HG03469 (cell line): ENCODE measurements around the gene M1AP.

Source experiments
- ATAC-seq: cut with Tn5 transposase; IDR thresholded peaks from one replicate; pipeline ENCODE4 v1.9.1; 2021; ENCODE audit warnings: mild to moderate bottlenecking, moderate library complexity, moderate number of reproducible peaks; ENCODE audit not compliant: unreplicated experiment

Gene M1AP, protein sequence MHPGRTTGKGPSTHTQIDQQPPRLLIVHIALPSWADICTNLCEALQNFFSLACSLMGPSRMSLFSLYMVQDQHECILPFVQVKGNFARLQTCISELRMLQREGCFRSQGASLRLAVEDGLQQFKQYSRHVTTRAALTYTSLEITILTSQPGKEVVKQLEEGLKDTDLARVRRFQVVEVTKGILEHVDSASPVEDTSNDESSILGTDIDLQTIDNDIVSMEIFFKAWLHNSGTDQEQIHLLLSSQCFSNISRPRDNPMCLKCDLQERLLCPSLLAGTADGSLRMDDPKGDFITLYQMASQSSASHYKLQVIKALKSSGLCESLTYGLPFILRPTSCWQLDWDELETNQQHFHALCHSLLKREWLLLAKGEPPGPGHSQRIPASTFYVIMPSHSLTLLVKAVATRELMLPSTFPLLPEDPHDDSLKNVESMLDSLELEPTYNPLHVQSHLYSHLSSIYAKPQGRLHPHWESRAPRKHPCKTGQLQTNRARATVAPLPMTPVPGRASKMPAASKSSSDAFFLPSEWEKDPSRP

DNA sequence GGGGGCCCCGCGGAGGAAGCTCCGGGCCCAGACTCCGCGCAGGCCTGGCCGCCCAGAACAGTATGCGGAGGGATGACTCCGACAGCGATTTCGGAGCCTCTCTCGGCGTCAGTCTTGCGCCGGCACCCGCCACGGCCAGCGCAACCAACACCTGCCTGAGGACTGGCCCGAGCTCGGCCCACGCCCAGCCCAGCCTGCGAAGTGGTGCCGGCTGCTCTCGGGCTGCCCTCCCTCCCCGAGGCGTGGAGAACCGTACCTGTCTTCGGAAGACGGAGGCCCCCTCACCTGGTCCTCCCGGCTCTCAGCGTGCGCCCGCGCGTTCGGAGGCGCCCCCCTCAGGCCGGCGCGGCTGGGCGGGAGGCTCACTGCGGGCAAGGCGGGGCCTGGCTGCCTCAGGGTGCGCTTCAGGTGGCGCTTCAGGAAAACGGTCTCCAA lies at the start of gene M1AP:
Gene M1AP (minus strand): TSS at position 322 of the 435 bp plus-strand sequence. CDS start 8,055 bp downstream, outside the sequence.
- no peak for ATAC-seq

GRCh38 chr2:74696829-74697228 lies 48.7 kb upstream of the M1AP start:
- no peak for ATAC-seq

DNA sequence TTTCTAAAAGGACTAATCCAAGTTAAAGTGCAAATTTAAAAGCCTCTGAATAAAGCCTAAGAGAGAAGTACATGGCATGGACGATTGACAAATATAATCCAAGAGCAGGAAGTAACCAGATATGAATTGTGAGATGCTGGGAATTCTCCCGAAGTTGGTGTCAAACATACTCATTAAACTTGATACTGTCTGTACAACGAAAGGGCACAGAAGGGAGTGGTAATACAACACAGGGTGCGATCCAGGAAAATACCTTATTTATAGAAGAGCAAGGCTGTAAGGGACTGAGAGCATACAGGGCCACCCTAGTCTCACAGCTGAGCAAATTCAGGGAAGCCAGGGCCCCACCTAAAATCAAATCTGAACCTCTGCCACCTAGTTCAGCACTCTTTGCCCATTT lies 47.5 kb upstream of the M1AP start:
- ATAC-seq = no peak

DNA sequence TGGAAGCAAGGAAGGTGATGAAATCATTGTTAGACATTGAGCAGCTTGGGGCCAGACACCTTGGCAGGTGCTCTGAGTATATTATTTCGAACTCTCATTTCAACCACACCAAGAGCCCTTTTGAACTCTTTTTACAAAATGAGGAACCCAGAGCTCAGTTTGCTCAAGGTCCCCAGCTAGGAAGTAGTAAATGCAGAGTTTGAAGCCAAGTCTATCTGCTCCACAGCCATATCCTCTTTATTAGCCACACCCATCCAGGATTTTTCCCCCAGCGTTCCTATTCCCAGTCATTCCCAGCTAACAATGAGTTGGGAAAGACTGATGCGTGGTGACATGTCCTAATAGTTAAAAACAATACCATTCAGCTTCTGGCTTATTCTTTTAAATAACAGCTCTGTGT lies 46.2 kb upstream of the M1AP start:
- ATAC-seq = no peak

DNA sequence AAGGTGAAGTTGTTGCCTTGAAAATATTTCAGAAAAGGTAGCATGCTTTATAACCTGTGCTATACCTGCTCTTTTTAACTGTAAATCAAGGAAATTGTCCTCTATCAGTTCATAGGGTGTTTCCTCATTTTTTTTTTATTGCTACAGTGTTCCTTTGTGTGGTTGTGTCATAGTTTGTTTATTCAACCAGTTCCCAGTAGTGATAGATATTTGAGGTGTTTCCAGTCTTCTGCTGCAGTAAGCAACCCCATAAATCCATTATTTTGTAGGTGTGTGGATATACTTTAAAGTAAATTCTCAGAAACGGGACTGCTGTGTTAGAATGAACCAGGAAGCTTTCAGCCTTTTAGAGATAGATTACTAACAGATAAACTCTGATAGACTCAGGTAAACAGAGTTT lies 45.5 kb upstream of the M1AP start:
- no peak for ATAC-seq

- ATAC-seq = no peak
Measured at GRCh38 chr2:74693213-74693612, 45.1 kb upstream of the M1AP start.

- no peak for ATAC-seq
Measured at GRCh38 chr2:74691929-74692328, 43.8 kb upstream of the M1AP start.

- ATAC-seq = peak; percentile 82
Measured at GRCh38 chr2:74690571-74690970, 42.4 kb upstream of the M1AP start.

- no peak for ATAC-seq
Measured at GRCh38 chr2:74689671-74690070, 41.5 kb upstream of the M1AP start.

- no peak for ATAC-seq
Measured at GRCh38 chr2:74688881-74689280, 40.8 kb upstream of the M1AP start.

GRCh38 chr2:74685408-74685807 lies 37.3 kb upstream of the M1AP start:
- ATAC-seq = no peak

DNA sequence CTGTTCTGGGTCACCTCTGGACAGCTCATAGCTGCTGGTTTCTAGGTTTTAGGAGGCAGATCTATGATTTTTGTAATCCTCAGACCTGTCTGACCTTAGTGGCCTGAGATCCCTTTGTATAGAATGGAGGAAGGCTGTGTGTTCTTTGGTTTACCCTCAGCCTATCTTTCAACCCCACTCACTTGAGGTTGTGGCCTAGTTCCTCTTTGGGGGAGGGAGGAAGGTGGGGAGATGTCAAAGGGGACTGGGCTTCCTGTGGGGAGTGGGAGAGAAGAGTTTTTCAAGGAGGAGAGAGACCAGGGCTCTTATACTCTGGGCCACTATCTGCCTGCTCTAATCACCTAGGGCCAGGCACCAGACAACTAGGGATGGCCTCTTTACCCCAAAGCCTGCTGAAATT lies 34.4 kb upstream of the M1AP start:
- ATAC-seq = no peak

DNA sequence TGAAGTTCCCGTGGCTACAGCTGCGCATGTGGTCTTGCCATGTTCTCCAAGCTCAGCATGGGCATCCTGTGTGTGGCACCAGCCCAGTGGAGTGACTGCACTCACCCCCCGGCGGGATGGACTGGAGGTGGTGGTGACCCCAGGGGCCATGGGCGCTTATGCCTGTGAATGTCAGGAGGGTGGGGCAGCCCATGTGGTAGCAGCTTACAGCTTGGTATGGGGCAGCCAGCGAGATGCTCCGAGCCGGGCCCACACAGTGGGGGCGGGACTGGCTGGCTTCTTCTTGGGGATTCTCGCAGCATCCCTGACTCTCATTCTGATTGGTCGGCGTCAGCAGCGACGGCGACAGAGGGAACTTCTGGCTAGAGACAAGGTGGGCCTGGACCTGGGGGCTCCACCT lies 31.5 kb upstream of the M1AP start:
- ATAC-seq = no peak

DNA sequence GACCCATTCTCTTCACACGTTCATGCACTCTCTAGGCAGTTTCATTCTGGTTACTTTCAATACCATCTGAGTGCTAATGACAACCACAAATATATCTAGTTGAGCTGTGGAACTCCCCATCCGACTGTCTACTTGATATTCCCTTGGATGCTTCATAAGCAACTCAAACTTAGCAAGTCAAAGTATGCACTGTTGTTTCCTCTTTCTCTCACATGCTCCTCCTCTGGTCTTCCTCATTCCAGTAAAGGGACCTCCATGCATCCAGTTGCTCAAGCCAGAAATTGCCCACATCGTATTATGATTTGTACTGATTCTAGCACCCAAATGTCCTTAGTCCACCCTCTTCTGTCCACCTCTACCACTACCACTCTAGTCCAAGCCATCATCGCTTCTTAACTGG lies 28.2 kb upstream of the M1AP start:
- no peak for ATAC-seq

GRCh38 chr2:74675090-74675489 lies 27.0 kb upstream of the M1AP start:
- ATAC-seq = no peak

DNA sequence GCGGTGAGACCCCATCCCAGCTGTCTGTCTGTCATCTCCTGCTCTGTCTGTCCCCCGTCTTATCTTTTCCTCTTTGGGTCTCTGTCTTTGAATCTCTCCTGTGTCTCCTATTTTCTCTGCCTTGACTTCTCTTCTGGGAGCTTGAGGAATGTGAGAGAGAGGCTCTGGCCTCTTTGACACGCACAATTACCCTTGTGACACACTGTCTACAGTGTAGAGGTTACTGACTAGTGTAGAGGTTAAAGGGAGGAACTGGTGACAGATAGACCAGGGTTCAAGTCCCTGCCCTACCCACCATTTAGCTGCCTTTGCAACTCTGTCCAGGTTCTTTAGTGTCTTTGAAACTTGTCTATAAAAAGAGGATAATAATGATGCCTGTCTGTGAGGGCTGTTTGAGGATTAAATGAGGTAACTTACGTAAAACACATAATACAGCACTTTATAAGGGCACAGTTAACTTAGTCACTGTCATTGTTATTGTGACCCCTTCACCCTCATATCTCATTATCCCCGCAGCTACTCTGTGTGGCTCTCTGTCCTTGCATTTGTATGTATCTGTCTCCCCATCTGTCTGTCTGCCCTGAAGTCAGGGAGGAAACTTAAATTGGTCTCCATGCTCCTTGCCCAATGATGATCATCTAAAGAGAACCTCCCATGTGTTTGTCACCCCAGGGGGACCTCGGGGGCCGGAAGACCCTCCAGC lies 25.8 kb upstream of the M1AP start:
- ATAC-seq = no peak

- ATAC-seq = no peak
Measured at GRCh38 chr2:74671479-74671878, 23.3 kb upstream of the M1AP start.

DNA sequence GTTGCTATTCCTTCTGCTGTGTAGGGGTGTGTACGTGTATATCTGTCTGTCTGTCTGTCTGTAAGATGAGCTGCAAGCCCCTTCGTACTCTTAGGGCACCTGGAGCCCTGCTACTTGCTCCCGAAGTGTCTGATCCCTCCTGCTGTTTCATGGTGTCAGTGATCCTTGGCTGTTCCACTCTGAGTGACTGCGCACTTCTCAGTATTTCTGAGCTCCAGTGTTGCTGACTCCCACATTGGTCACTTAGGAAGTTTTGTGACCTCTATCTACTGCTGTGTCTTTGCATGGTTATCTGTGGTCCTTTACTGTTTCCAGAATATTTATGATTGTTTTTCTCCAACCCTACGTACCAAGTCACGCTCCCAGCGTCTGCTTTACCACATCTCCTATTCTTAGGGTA lies 22.1 kb upstream of the M1AP start:
- no peak for ATAC-seq

DNA sequence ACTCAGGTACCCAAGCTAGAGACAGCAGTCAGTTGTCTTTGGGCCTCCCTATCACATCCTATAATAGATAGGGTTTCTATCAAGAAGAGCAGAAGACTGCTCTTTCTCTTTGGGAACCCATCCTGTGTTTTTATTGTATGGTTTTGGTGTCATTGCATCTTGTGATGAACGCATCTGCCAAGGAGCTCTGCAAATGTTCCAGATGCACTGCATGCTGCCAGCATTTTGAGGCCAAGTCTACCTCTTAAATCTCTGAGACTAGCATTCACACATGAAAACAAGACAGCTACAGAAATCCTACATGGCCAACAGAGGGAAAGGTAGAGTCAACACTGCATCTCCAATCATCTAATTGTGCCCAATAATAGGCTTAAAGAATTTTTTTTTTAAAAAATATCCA lies 20.0 kb upstream of the M1AP start:
- no peak for ATAC-seq

DNA sequence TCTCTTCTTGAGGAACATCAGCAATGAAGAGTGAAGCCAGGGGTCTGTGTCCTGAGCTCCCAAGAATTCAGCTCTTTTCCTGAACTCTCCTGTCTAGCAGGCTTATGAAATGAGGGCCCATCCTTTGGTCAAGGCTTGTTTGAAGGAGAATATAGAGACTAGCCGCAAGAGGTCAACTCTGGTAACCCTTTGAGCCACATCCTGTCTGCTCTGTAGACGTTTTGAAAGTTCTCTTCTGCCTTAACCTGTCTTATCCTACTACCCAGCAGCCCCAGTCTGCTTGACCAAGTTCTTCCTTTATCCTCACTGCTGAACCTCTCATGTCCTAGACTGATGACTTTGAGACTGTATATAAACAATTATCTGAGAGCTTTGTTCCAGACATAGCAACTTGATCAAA lies 11.3 kb upstream of the M1AP start:
- no peak for ATAC-seq

DNA sequence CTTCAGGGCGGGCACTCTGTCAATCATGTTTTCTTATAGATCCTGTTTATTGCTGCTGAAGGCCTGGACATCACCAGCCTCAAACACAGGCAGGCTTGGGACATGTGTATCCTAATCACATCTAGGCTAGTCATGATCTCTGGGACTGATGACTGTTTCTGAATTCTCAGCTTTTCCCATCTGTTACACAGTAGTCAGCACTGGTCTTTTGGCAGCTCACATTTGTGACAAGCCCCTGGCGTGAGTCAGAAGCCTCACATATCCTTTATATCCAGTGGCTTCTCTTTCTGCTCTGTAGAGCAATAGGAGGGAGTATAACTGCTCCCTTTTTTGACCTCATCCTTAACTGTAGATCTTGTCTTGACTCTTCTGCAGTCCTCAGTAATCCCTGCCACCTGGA lies 10.4 kb upstream of the M1AP start:
- no peak for ATAC-seq

DNA sequence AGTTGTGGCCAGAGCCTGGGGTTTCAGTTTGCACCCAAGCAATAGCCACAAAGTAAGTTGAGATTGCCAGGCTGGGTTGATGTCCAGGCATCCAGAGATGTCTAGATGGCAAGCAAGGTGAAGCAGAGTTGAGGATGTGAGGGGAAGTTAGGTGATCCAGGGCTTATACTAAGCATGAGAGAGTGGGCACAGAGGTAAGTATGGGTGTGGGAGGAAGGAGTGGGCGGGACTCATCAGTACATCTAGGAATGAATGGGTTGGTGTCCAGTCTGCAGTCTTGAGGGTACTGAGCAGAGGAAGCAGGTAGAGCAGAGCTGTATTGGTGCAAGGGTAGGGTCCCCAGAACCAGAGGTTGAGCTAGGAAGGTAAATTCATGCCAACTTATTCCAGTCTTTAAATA lies 7.4 kb upstream of the M1AP start:
- no peak for ATAC-seq
